ENCODE data around the gene COPG2. TPM values are rescaled to one million over a fixed set of nuclear protein-coding genes. Genes with fewer than 3 reads are reported as not detected.
"Not testable (repeated sequence)": the region's sequence is repeated elsewhere in the genome, so short reads cannot be mapped to it uniquely, and the experiment has no call there.

COPG2 gene
- total and polyA plus RNA-seq, 2 of the 13 experiments (the other 11 are each of a cell fraction or from before 2014, with no cell fraction given): 14.1 to 17.7 TPM

GRCh38 chr7:130542297-130542696 lies 126.3 kb downstream of the COPG2 start:
- H3K9ac ChIP-seq (ENCODE audit: insufficient read depth, low read depth, low read length); BruUV-seq (replicated peaks); H2AFZ ChIP-seq (ENCODE audit: low read length); intact Hi-C loops (cut with micrococcal nuclease; ENCODE audit: unreplicated experiment); H3K36me3 ChIP-seq (replicated peaks in 1 of 2; ENCODE audit: control insufficient read depth in 1 of 2, insufficient read depth in 2 of 2, low read length in 2 of 2); in situ Hi-C loops (cut with HindIII; ENCODE audit: extremely low pct_ligation_motif_present, low pct_unique_long_range_greater_than_20kb); H3K27ac ChIP-seq (ENCODE audit: extremely low read length, insufficient read depth, low read length); H3K4me3 ChIP-seq (replicated peaks in 1 of 3; ENCODE audit: insufficient read depth in 1 of 3, low read depth in 2 of 3, low read length in 3 of 3); FAIRE-seq; POLR2A ChIA-PET; DNase-seq (ENCODE audit: low spot score); H3K79me2 ChIP-seq (ENCODE audit: insufficient read depth, low read length); H3K4me2 ChIP-seq (ENCODE audit: low read depth, low read length); H3K27me3 ChIP-seq (ENCODE audit: control insufficient read depth in 1 of 2, insufficient read depth in 2 of 2, low read length in 2 of 2); H4K20me1 ChIP-seq (ENCODE audit: insufficient read depth, low read length); H3K9me3 ChIP-seq (ENCODE audit: low read length); CTCF ChIA-PET (ENCODE audit: low intra/inter-chr PET ratio, low total read pairs): not testable (repeated sequence)
- peak; percentile 38; the same call in 1 of the 3 replicates for ATAC-seq
- 0 out of 2 replicates have a peak, but pooled peaks have one; percentile 18 for TF ChIP-seq ZNF281 (CRISPR knock-in tag; IDR thresholded peaks at IDR 0.05; ENCODE audit: borderline replicate concordance)
- H3K4me1 ChIP-seq (ENCODE audit: insufficient read depth, low read length): peaks cover 16% of the 10 kb centered on the region
- WGBS (ENCODE audit: low lambda C conversion rate): 79% methylated on average over 4 of the region's 4 CpGs

- FAIRE-seq; DNase-seq (ENCODE audit: low spot score); H4K20me1 ChIP-seq (ENCODE audit: insufficient read depth, low read length); H3K36me3 ChIP-seq (replicated peaks in 1 of 2; ENCODE audit: control insufficient read depth in 1 of 2, insufficient read depth in 2 of 2, low read length in 2 of 2); H3K9ac ChIP-seq (ENCODE audit: insufficient read depth, low read depth, low read length); POLR2A ChIA-PET; H3K4me2 ChIP-seq (ENCODE audit: low read depth, low read length); BruUV-seq (replicated peaks); H2AFZ ChIP-seq (ENCODE audit: low read length); ATAC-seq; H3K79me2 ChIP-seq (ENCODE audit: insufficient read depth, low read length); H3K9me3 ChIP-seq (ENCODE audit: low read length); H3K27me3 ChIP-seq (ENCODE audit: control insufficient read depth in 1 of 2, insufficient read depth in 2 of 2, low read length in 2 of 2); in situ Hi-C loops (cut with HindIII; ENCODE audit: extremely low pct_ligation_motif_present, low pct_unique_long_range_greater_than_20kb); H3K27ac ChIP-seq (ENCODE audit: extremely low read length, insufficient read depth, low read length); intact Hi-C loops (cut with micrococcal nuclease; ENCODE audit: unreplicated experiment); H3K4me3 ChIP-seq (replicated peaks in 1 of 3; ENCODE audit: insufficient read depth in 1 of 3, low read depth in 2 of 3, low read length in 3 of 3); CTCF ChIA-PET (ENCODE audit: low intra/inter-chr PET ratio, low total read pairs): not testable (repeated sequence)
- 95% methylated on average over 7 of the region's 7 CpGs for WGBS (ENCODE audit: low lambda C conversion rate)
- peaks cover 16% of the 10 kb centered on the region for H3K4me1 ChIP-seq (ENCODE audit: insufficient read depth, low read length)
Measured at GRCh38 chr7:130541287-130541686, 127.3 kb downstream of the COPG2 start.
